Measurements from ENCODE around the gene YIPF5. TPM values are rescaled to one million over a fixed set of nuclear protein-coding genes. Genes with fewer than 3 reads are reported as not detected.

The YIPF5 gene
- total and polyA plus RNA-seq, 2 of the 4 experiments (the other 2 are of a cell fraction) = 64.4 to 172 TPM

DNA sequence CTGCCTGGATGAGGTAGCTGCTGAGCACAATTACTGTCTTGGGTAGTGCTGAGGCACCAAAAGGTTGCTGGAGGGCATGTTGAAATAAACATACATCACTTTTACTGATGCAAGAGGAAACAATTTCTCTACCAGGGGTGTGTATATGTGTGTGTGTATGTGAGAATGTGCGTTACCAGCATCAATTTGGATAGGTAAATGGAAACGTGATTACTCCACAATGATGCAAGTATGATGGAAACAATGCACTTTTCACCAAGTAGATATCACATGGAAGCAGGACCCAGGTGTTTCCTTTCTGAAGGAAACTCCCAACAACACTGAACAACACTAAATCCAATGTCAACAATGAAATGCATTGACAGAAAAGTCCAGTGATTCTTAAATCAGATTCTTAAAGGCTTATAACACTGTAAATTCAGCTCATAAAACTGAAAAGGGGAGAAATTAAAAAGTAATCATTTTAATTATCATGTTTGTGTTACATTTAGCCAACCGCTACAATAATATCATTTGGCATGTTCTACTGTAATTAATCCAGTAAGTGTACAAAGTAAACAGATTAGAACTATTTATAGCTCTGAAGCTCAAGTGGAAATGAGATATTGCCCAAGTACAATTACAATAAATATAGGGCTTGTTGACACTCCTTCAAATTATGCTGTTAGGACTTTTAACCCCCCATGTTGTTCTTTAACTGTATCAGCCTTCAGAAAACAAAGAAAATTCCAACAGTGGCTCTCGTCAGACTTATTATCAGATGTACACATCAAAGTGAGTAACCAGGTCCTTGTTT lies 25.3 kb downstream of the YIPF5 start:
- no peak overlapping the region for H4K91ac ChIP-seq (ENCODE audit: insufficient read depth, low read depth, low read length)
- H3K18ac ChIP-seq (ENCODE audit: low read depth, low read length) = no peak overlapping the region
- no peaks in the 10 kb centered on the region for H3K9me3 ChIP-seq (ENCODE audit: control insufficient read depth, insufficient read depth, low read length)
- H3K23ac ChIP-seq (ENCODE audit: low read depth, low read length) = no peak overlapping the region
- H3K9me1 ChIP-seq (ENCODE audit: insufficient read depth, low read length) = peaks cover 3% of the 10 kb centered on the region; the same call in 1 of the 2 replicates
- no peak overlapping the region for H2BK15ac ChIP-seq (ENCODE audit: low read depth, low read length)
- no peak overlapping the region for H3K4ac ChIP-seq (ENCODE audit: low read depth, low read length)
- no peak overlapping the region for H2AFZ ChIP-seq (replicated peaks; ENCODE audit: low read length, poor library complexity)
- POLR2A ChIA-PET (ENCODE audit: unreplicated experiment) = no interaction called here
- no peak overlapping the region for H3K27ac ChIP-seq (ENCODE audit: insufficient read depth, low read length)
- no peaks in the 10 kb centered on the region for H3K36me3 ChIP-seq (ENCODE audit: control insufficient read depth, insufficient read depth, low read length)
- no peak overlapping the region for H3K9ac ChIP-seq (ENCODE audit: low read depth, low read length)
- no peak overlapping the region for H3K14ac ChIP-seq (replicated peaks; ENCODE audit: low read depth, low read length)
- in situ Hi-C loops (cut with MboI; ENCODE audit: low sequenced_read_pairs) = no loop called here
- no peak overlapping the region for H3K4me3 ChIP-seq (ENCODE audit: insufficient read depth, low read depth, low read length)
- H3K4me2 ChIP-seq (ENCODE audit: low read depth, low read length) = no peak overlapping the region
- no peaks in the 10 kb centered on the region for H4K20me1 ChIP-seq (ENCODE audit: insufficient read depth, low read length)
- no peak overlapping the region for H4K5ac ChIP-seq (ENCODE audit: low read depth, low read length)
- no TSS peak for BruUV-seq (replicated peaks)
- TF ChIP-seq FOS (IDR thresholded peaks at IDR 0.05; ENCODE audit: low read depth, low read length) (no peak), MXI1 (IDR thresholded peaks at IDR 0.05; ENCODE audit: borderline replicate concordance, low read depth, low read length) (no peak), RAD21 (IDR thresholded peaks at IDR 0.05; ENCODE audit: low read length) (no peak), NFE2L2 (IDR thresholded peaks at IDR 0.05; ENCODE audit: low read depth, low read length) (no peak), RCOR1 (IDR thresholded peaks at IDR 0.05; ENCODE audit: insufficient replicate concordance, low read length) (no peak), CHD1 (IDR thresholded peaks at IDR 0.05; ENCODE audit: low read depth, low read length) (no peak), MAZ (IDR thresholded peaks at IDR 0.05; ENCODE audit: borderline replicate concordance, low read depth, low read length) (no peak)
- TF ChIP-seq, protein P1, sequence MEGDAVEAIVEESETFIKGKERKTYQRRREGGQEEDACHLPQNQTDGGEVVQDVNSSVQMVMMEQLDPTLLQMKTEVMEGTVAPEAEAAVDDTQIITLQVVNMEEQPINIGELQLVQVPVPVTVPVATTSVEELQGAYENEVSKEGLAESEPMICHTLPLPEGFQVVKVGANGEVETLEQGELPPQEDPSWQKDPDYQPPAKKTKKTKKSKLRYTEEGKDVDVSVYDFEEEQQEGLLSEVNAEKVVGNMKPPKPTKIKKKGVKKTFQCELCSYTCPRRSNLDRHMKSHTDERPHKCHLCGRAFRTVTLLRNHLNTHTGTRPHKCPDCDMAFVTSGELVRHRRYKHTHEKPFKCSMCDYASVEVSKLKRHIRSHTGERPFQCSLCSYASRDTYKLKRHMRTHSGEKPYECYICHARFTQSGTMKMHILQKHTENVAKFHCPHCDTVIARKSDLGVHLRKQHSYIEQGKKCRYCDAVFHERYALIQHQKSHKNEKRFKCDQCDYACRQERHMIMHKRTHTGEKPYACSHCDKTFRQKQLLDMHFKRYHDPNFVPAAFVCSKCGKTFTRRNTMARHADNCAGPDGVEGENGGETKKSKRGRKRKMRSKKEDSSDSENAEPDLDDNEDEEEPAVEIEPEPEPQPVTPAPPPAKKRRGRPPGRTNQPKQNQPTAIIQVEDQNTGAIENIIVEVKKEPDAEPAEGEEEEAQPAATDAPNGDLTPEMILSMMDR (conservative IDR thresholded peaks at IDR 0.05; ENCODE audit: low read depth, low read length) = no peak
- H2AK5ac ChIP-seq (ENCODE audit: low read depth, low read length) = no peak overlapping the region
- H3K4me1 ChIP-seq (ENCODE audit: control insufficient read depth, insufficient read depth, low read length) = peaks cover 7% of the 10 kb centered on the region
- no peak overlapping the region for H2BK120ac ChIP-seq (ENCODE audit: low read depth, low read length)
- no peak overlapping the region for H3K56ac ChIP-seq (ENCODE audit: extremely low read depth, insufficient read depth, low read length)
- H2BK20ac ChIP-seq (ENCODE audit: low read depth, low read length) = no peak overlapping the region
- no CpG with 5 or more reads among the region's 4 CpGs for WGBS, 2 experiments (ENCODE audit: extremely low coverage in 2 of 2, insufficient read length in 1 of 2)
- H3K27me3 ChIP-seq (ENCODE audit: control insufficient read depth, insufficient read depth, low read length) = no peaks in the 10 kb centered on the region
- no peak overlapping the region for H4K8ac ChIP-seq (ENCODE audit: low read depth in 2 of 2, low read length in 2 of 2)
- no peaks in the 10 kb centered on the region for H3K79me1 ChIP-seq (ENCODE audit: low read depth in 1 of 2, low read length in 2 of 2)
- H2BK5ac ChIP-seq (ENCODE audit: low read depth, low read length, poor library complexity, severe bottlenecking) = no peak overlapping the region
- H2AK9ac ChIP-seq (replicated peaks; ENCODE audit: low read depth, low read length, poor library complexity) = no peak overlapping the region
- ATAC-seq (ENCODE audit: low read depth) = no peak
- CTCF ChIA-PET = interaction anchor here (0.7 kb wide), 1 partner anchor 602 kb away, joined by 3 read pairs; no protein-coding TSS in a partner anchor
- DNase-seq = no peak
- dilution Hi-C loops (cut with HindIII; ENCODE audit: low sequenced_read_pairs, unreplicated experiment) = no loop called here
- intact Hi-C loops (cut with micrococcal nuclease) = loop anchor here (5.0 to 10.0 kb wide), 2 partner anchors 178 to 450 kb away; no protein-coding TSS in a partner anchor

Data from IMR-90 (cell line).